Skeletal muscle satellite cell (primary cell): ENCODE data around the gene ZMIZ1.

Source experiments
- H3K27me3 ChIP-seq: 2 replicates; pipeline ENCODE4 v1.7.0; 2013; ENCODE audit warnings: low read length; ENCODE audit not compliant: control insufficient read depth, insufficient read depth
- H3K36me3 ChIP-seq: 2 replicates; pipeline ENCODE4 v1.7.0; 2013; ENCODE audit warnings: mild to moderate bottlenecking, control low read depth, low read length; ENCODE audit not compliant: insufficient read depth
- H3K4me1 ChIP-seq: 2 replicates; pipeline ENCODE4 v1.7.0; 2013; ENCODE audit warnings: low read length; ENCODE audit not compliant: control insufficient read depth, insufficient read depth
- H3K4me2 ChIP-seq: 2 replicates; pipeline ENCODE4 v1.7.0; 2013; ENCODE audit warnings: mild to moderate bottlenecking, low read length
- H3K4me3 ChIP-seq: 2 replicates; pipeline ENCODE4 v1.7.0; 2013; ENCODE audit warnings: low read length
- H3K9ac ChIP-seq: 2 replicates; pipeline ENCODE4 v1.7.0; 2013; ENCODE audit warnings: mild to moderate bottlenecking, low read depth, low read length, moderate library complexity
- H3K9me3 ChIP-seq: replicated peaks from 2 replicates; pipeline ENCODE4 v1.7.0; 2013; ENCODE audit warnings: mild to moderate bottlenecking, control low read depth, low read length

The ZMIZ1 gene

GRCh38 chr10:79090134-79090803 is 21.5 kb downstream of the ZMIZ1 start:
- Histone ChIP-seq H3K4me2 (no peak overlapping the region), H3K4me3 (no peak overlapping the region), H3K27me3 (no peaks in the 10 kb centered on the region), H3K4me1 (peaks cover 31% of the 10 kb centered on the region), H3K9ac (no peak overlapping the region), H3K9me3 (no peaks in the 10 kb centered on the region), H3K36me3 (peaks cover 9% of the 10 kb centered on the region)

DNA sequence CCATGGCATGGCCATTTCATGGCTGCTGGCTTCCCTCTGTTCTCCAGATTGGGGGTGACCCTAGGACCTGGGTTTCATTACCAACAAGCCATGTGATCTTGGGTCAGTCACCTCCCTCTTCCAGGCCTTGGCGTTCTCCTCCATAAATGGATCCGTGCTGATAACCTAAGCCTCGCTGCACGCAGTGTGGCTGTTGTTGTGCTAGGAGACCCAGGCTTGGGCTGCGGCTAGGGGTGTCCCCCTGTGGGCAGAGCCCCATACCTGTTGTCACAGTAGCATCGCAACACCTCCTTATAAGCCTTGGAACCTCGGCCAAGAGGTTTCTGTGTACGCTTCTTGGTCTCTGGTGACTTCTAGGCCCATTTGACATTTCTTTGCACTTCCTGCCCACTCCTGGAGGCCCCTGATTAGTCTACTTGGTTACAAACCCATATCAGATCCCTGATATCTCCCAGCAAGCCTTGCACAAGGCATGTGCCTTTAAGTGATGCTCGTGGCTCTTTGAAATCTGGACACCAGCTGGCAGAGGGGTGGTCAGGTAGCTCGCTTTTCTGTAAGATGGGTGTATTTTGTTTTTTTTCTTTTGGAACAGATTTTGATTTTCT is 23.6 kb downstream of the ZMIZ1 start:
- H3K4me3 ChIP-seq, result no peak overlapping the region
- no peak overlapping the region for H3K4me2 ChIP-seq
- no peaks in the 10 kb centered on the region for H3K27me3 ChIP-seq
- H3K36me3 ChIP-seq, result peaks cover 5% of the 10 kb centered on the region
- H3K4me1 ChIP-seq, result peaks cover 35% of the 10 kb centered on the region
- no peaks in the 10 kb centered on the region for H3K9me3 ChIP-seq
- no peak overlapping the region for H3K9ac ChIP-seq

DNA sequence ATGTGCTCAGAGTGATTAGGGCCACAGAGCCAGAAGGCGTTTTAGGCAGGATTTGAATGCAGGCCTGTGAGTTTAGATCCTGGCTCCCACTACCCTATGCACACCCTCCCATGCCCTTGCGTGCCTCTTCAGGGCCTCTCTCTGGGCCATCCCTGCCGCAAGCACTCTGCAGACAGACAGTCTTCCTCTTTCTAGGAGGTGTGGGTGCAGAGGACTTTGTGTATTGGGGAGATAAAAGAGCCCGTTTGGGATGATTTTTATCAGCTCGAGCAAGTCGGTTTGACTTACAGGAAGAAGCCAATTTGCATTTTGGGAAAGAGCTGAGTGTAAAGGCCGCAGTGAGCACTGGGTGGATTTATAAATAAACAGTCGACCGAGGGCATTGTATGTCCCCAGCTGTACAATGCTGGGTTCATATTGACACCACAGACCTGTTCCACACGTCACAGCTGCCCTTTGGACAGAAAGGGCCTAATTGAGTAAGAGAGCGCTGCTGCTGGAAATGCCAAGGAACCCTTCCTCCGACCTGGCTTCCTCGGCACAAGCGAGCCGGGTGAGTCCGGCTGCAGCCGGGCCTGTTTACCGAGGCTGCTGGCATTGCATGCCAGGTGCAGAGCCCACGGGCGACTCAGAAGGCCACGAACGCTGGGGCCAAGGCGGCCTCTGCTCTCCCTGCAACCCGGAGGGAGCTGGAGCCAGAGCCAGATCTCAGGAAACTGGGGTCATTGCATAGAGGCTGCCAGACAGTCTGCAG is 25.1 kb downstream of the ZMIZ1 start:
- H3K9me3 ChIP-seq, result no peaks in the 10 kb centered on the region
- H3K4me3 ChIP-seq, result no peak overlapping the region
- peaks cover 38% of the 10 kb centered on the region for H3K4me1 ChIP-seq
- peaks cover 16% of the 10 kb centered on the region for H3K36me3 ChIP-seq
- H3K9ac ChIP-seq, result no peak overlapping the region
- no peaks in the 10 kb centered on the region for H3K27me3 ChIP-seq
- no peak overlapping the region for H3K4me2 ChIP-seq

DNA sequence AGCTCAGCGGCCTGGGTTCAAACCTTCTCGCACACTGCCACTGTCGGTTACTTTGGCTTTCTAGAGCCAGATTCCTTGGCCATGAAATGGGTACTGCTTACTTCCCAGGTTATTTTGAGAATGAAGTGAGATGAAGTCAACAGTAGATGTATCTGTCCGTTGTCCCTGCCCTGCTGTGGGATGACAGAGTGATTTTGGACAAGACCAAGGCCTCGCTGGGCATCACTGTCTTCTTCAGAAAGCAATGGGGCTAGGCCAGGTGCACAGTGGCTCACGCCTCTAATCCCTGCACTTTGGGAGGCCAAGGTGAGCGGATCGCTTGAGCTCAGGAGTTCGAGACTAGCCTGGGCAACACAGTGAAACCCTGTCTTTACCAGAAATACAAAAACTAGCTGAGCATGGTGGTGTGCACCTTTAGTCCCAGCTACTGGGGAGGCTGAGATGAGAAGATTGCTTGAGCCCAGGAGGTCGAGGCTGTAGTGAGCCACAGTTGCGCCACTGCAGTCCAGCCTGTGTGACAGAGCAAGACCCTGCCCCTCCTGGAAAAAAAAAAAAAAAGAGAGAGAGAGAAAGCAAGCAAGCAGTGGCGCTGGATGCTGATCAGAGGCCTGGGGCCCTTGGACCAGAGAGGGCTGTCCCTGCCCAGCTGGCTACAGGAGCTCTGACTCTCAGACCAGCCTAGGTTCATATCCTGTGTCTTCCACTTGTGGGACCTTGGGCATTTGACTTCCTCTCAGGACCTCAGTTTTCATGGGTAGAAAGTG is 25.8 kb downstream of the ZMIZ1 start:
- H3K9ac ChIP-seq, result no peak overlapping the region
- no peaks in the 10 kb centered on the region for H3K9me3 ChIP-seq
- H3K27me3 ChIP-seq, result no peaks in the 10 kb centered on the region
- no peak overlapping the region for H3K4me3 ChIP-seq
- H3K4me2 ChIP-seq, result no peak overlapping the region
- peaks cover 20% of the 10 kb centered on the region for H3K36me3 ChIP-seq
- peaks cover 38% of the 10 kb centered on the region for H3K4me1 ChIP-seq

- Histone ChIP-seq H3K9me3 (no peaks in the 10 kb centered on the region), H3K4me1 (peaks cover 33% of the 10 kb centered on the region), H3K4me2 (no peak overlapping the region), H3K9ac (no peak overlapping the region), H3K36me3 (peaks cover 22% of the 10 kb centered on the region), H3K27me3 (no peaks in the 10 kb centered on the region), H3K4me3 (no peak overlapping the region)
Observed at GRCh38 chr10:79095316-79095715, 26.6 kb downstream of the ZMIZ1 start.

GRCh38 chr10:79096514-79096913 is 27.7 kb downstream of the ZMIZ1 start:
- H3K4me1 ChIP-seq, result peaks cover 34% of the 10 kb centered on the region
- H3K9me3 ChIP-seq, result no peaks in the 10 kb centered on the region
- H3K4me2 ChIP-seq, result no peak overlapping the region
- H3K4me3 ChIP-seq, result no peak overlapping the region
- H3K36me3 ChIP-seq, result peaks cover 22% of the 10 kb centered on the region
- H3K9ac ChIP-seq, result no peak overlapping the region
- no peaks in the 10 kb centered on the region for H3K27me3 ChIP-seq

- Histone ChIP-seq H3K4me2 (no peak overlapping the region), H3K36me3 (peaks cover 22% of the 10 kb centered on the region), H3K9me3 (no peaks in the 10 kb centered on the region), H3K4me1 (peaks cover 41% of the 10 kb centered on the region), H3K27me3 (no peaks in the 10 kb centered on the region), H3K4me3 (no peak overlapping the region), H3K9ac (no peak overlapping the region)
Observed at GRCh38 chr10:79097021-79097872, 28.5 kb downstream of the ZMIZ1 start.

DNA sequence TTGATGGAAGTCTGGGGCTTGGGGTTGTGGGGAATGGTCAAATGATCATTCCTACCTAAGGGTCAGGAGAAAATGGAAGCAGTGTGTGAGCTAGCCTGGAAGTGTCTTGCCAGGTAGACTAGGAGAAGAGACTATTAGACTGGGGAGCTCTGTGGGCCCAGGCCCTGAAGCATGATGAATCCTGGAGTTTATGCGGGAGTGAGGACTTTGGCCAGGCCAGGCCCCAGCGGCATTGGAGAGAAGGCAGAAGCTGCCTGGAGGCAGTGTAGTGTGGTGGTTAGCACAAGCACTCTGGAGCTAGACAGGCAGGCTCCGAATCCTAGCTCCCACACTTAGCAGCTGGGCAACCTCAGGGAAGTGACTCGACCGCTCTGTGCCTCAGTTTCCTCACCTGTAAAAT is 29.3 kb downstream of the ZMIZ1 start:
- H3K4me2 ChIP-seq, result no peak overlapping the region
- peaks cover 22% of the 10 kb centered on the region for H3K36me3 ChIP-seq
- peaks cover 49% of the 10 kb centered on the region for H3K4me1 ChIP-seq
- no peaks in the 10 kb centered on the region for H3K27me3 ChIP-seq
- H3K9me3 ChIP-seq, result no peaks in the 10 kb centered on the region
- no peak overlapping the region for H3K9ac ChIP-seq
- H3K4me3 ChIP-seq, result no peak overlapping the region

GRCh38 chr10:79098596-79099015 is 29.8 kb downstream of the ZMIZ1 start:
- H3K36me3 ChIP-seq, result peaks cover 22% of the 10 kb centered on the region
- peaks cover 52% of the 10 kb centered on the region for H3K4me1 ChIP-seq

DNA sequence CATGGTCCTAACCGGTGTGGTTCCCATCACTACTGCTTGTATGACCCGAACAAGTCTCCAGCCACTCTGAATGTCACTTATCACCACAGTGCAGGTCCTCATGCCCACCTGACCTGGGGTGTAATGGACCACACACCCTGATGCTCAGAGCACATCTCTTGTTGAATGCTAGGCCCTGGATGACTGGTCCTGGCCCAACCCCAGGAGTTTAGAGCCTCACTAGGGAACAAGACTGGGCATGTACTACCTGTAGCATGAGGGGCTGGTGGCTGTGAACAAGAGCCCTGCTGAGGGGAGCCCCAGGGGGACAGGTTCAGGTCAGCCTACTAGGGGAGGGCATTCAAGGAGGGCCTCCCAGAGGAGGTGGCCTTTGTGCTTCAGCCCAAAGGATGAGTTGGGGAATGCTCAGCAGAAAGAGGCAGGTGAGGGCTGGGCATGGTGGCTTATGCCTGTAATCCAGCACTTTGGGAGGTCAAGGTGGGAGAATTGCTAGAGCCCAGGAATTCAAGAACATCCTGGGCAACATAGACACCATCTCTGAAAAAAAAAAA is 31.2 kb downstream of the ZMIZ1 start:
- Histone ChIP-seq H3K9ac (no peak overlapping the region), H3K27me3 (no peaks in the 10 kb centered on the region), H3K4me2 (no peak overlapping the region), H3K4me1 (peaks cover 56% of the 10 kb centered on the region), H3K9me3 (no peaks in the 10 kb centered on the region), H3K36me3 (peaks cover 22% of the 10 kb centered on the region), H3K4me3 (no peak overlapping the region)

More at GRCh38 chr10:79098596-79099015, 29.8 kb downstream of the ZMIZ1 start:
- Histone ChIP-seq H3K9ac (no peak overlapping the region), H3K4me2 (no peak overlapping the region), H3K27me3 (no peaks in the 10 kb centered on the region), H3K4me3 (no peak overlapping the region), H3K9me3 (no peaks in the 10 kb centered on the region)
